NCI-H2029 (cell line): ENCODE results near the gene CNR2.
"Not testable (repeated sequence)": the region's sequence is repeated elsewhere in the genome, so short reads cannot be mapped to it uniquely, and the experiment has no call there.

Experiments
- DNase-seq: peaks from one replicate; lab custom pipeline; 2025; lab: John Stamatoyannopoulos, UW

The CNR2 gene

DNA sequence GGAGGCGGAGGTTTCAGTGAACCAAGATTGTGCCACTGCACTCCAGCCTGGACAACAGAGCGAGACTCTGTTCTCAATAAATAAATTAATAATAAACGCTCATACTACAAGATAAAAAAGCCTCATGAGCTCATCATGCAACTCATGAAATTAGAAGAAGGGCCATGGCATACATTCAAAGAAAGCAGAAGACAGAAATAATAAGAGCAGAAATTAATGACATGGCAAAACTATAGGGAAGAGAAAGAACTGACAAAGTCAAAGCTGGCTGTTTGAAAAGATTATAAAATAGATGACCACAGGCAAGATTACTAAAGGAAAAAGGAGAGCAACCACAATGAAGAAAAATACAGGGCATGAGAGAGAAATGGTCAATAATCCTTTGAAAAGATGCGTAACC, 30.4 kb downstream of the CNR2 start:
- no peak for DNase-seq

DNA sequence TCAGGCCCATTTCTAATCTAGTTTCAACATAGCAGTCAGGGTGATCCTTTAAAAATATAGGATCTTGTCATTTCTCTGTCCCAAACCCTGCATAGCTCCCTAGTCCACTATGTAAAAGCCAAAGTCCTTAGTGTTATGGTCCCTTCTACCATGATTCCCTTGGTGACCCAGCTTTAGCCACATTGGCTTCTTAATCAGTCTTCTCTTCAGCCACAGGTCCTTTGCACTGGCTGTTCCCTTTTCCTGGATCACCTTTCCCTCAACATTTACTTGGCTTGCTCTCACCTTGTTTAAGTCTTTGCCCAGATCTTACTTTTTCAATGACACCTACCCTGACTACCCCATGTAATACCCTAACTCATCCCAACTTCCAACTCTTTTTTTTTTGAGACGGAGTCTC, 33.4 kb downstream of the CNR2 start:
- no peak for DNase-seq

DNA sequence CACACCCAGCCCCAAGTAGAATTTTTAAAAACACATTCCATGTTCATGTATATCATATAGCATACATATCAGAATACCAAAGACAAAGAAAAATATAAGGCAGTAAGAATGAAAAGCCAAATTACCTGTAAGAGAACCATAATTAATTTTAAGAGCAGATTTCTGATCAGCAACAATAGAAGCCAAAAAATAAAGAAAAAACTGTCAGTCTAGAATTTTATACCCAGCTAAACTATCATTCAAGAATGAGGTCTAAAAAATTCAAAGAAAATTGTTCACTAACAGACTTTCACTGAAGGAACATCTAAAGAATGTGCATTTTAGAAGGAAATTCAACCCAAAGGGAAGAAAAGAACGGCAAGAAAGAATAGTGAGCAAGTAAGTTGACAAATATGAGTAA, 34.5 kb downstream of the CNR2 start:
- DNase-seq: no peak

DNA sequence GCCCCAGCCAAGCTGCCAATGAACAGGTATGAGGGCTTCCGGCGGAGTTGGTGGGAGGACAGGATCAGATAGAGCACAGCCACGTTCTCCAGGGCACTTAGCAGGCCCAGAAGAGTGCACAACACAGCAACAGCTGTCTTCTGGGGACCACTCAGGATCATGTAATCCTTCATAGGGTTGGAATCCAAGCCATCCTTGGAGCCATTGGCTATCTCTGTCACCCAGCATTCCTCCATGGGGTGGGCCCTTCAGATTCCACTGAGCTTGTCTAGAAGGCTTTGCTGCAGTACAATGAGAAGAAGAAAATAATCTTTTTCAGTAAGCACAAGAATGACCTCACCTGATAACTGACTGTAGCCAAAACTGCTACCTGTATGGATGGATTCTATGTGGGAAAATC, 37.8 kb downstream of the CNR2 start:
- no peak for DNase-seq

DNA sequence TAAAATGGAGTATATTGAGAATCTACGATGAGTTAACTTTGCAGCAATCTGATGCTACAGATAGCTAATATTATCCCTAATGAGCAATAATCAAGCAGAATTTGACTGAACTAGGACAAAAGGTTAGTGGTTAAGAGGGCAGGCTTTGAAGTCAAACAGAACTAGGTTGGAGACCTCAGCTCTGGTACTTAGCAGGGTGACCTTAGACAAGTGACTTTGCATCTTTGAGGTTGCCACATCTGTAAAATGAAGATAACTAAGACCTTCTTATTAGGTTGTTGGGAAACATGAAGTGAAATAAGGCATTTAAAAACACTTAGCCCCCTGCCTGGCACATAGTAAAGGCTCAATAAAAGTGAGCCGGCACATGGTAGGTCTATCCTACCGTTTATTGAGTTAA, 40.7 kb downstream of the CNR2 start:
- no peak for DNase-seq

DNA sequence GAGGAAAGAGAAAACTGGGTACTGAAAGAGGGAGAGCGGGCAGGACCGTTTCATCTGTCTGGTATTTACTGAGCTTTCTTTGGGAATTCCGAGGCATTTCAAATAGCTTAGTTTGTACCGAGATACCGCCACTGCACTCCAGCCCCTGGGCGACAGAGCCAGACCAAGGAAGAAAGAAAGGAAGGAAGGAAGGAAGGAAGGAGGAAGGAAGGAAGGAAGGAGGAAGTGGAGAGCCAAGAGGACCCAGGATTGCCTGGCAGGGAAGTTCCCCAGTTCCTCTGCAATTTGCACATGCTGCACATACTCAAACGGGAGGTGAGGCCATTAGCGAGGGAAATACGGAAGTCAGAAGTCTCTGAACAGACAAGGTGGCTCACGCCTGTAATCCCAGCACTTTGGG, 44.1 kb downstream of the CNR2 start:
- no peak for DNase-seq

DNA sequence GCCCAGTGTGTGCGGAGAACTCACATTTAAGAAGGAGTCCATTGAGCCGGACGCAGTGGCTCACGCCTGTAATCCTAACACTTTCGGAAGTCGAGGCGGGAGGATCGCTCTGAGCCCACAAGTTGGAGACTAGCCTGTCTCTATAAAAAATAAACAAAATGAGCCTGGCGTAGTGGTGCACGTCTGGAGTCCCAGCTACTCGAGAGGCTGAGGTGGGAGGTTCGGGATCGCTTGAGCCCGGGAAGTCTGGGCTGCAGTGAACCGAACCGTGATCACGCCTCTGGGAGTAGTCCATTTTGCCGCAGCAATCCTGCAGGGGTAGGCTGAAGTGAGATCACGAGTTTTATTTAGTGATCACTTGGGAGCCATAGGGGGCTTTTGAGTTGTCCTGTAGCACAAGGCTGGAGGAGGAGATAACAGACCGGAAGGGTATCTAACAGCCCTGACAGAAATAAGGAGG, 44.6 kb downstream of the CNR2 start:
- DNase-seq: no peak

DNA sequence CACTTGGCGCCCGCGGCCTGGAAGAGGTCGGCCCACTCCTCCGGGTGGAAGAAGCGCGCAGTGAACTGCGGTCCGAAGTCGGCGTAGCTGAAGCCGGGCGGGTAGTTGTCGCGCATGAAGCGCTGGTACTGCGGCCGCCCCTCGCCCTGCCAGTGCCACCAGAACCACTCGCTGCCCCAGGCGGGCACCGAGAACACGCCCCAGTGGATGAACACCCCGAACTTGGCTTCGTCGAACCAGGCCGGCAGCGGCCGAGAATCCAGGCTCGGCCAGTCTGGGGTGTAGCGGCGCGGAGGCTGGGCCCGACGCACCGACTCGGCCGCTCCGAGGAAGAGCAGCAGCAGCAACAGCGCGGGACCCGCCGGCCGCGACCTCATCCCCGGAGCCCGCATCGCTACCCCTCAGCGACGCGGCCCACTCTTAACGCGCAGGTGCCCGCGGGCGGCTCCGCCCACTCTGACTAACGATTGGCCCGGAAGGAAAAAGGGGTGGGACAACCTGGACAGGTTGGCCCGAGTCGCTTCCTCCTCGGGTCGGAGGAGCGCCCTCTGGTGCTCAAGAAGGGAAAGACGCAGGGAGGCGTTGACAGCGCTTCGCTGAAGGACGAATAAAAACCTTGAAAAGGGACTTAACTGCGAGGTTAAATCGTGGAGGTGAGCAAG, 45.1 kb downstream of the CNR2 start, which contains the start of gene FUCA1:
FUCA1 (minus strand) TSS at position 396 of the 662 bp plus-strand sequence; CDS start at position 392, 4 bp downstream.
- DNase-seq: peak; percentile 89

DNA sequence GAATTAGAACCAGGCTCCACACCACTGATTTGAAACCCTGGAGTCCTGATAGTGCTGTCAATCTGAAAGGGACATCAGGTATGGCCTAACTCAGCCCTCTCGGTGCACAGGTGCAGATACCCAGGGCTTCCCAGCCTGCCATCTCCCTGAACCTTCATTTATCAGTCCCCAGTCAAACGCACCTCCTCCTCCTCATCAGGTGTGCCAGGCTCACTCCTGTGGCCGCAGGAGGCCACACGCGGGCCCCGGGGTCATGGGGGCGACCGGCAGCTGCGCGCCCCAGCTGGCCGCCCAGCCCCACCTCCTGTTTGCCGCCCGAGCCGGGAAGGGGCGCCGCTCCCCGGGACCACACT, 45.6 kb downstream of the CNR2 start:
- DNase-seq: no peak

DNA sequence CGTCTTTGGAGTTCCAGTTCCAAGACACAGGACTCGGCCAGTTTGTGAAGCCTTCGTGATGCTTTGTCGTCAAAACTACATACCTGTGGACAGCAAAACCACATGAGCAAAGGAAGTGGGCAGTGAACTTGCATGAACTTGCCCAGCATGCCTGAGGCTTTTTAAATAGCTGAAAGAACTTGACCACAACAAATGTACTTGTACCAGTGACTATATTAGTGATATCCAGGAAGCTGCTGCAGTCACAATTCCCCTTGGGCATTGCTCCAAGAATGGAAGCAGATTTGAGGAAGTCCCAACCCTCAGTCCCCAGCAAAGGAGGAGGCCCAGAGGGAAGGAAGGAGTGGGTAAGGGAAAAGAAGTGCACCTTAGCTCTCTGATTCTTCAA, 47.6 kb downstream of the CNR2 start:
- no peak for DNase-seq

DNA sequence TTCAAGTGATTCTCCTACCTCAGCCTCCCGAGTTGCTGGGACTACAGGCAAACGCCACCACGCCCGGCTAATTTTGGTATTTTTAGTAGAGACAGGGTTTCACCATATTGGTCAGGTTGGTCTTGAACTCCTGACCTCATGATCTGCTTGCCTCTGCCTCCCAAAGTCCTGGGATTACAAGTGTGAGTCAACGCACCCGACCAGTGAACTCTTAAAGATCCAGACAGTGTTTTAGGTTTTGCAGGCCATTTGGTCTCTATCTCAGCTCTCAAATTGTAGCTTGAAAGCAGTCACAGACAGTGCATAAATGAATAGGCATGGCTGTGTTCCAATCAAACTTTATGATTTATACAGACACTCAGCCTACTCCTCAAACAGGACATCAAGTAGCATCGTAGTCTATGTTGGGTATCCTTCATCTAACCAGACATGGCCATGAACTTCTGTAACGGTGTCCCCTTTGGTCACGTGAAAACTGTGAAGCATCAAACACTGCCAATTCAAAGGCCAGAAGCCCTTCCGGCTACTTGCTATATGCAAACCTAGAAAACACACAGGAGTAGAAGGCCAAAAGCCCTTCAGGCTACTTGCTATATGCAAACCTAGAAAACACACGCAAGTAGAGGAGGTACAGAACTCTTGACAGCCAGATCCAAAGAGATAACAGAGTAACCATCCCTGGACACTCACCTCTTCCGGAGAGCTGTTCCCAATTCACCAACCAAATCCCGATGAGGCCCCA, 48.2 kb downstream of the CNR2 start:
- DNase-seq: no peak

DNA sequence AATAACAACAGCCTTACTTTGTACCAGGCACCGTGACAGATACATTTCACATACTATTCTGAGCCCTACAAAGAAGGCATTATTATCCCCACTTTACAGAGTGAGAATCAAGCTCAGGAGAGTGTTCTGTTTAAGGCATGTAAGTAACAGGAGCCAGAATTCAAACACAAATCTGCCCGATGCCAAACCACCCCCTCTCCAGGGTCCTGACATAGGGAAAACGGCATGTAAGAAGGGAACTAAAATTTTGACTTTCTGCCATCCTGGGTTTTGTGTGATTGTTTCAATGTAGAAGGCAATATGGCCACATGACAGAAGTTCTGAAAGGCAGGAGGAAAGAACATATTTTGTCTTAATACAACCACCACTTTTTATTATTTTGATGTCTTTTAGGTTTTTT, 50.5 kb downstream of the CNR2 start:
- DNase-seq: no peak

DNA sequence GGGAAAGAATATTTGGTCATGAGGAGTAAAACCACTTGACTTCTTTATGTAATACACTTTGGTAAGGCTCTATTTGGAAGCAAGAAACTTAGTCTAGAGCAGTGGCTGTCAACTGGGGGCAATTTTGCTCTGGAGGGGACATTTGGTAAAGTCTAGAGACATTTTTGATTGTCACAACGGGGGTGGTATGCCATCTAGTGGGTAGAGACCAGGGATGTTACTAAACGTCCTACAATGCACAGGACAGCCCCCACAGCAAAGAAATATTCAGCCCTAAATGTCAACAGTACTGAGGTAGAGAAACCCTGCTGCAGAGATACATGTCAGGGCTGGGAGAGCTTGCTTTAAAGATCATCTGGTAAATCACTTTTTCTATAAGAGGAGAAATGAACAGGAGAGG, 58.6 kb downstream of the CNR2 start:
- DNase-seq: no peak

DNA sequence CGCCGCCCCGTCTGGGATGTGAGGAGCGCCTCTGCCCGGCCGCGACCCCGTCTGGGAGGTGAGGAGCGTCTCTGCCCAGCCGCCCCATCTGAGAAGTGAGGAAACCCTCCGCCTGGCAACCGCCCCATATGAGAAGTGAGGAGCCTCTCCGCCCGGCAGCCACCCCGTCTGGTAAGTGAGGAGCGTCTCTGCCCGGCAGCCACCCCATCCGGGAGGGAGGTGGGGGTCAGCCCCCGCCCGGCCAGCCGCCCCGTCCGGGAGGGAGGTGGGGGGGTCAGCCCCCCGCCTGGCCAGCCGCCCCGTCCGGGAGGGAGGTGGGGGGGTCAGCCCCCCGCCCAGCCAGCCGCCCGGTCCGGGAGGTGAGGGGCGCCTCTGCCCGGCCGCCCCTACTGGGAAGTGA, 60.0 kb downstream of the CNR2 start:
- not testable (repeated sequence) for DNase-seq

DNA sequence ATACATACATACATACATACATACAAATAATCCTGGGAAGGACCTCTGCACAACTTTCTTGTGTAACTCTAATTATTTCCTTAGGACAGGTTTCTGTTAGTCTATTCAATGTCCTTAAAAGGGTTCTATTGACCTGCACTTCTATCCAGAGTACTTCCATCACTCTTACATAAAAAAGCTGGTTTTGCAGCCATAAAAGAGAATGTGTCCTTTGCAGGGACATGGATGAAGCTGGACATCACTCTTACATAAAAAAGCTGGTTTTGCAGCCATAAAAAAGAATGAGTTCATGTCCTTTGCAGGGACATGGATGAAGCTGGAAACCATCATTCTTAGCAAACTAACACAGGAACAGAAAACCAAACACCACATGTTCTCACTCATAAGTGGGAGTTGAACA, 61.8 kb downstream of the CNR2 start:
- not testable (repeated sequence) for DNase-seq

DNA sequence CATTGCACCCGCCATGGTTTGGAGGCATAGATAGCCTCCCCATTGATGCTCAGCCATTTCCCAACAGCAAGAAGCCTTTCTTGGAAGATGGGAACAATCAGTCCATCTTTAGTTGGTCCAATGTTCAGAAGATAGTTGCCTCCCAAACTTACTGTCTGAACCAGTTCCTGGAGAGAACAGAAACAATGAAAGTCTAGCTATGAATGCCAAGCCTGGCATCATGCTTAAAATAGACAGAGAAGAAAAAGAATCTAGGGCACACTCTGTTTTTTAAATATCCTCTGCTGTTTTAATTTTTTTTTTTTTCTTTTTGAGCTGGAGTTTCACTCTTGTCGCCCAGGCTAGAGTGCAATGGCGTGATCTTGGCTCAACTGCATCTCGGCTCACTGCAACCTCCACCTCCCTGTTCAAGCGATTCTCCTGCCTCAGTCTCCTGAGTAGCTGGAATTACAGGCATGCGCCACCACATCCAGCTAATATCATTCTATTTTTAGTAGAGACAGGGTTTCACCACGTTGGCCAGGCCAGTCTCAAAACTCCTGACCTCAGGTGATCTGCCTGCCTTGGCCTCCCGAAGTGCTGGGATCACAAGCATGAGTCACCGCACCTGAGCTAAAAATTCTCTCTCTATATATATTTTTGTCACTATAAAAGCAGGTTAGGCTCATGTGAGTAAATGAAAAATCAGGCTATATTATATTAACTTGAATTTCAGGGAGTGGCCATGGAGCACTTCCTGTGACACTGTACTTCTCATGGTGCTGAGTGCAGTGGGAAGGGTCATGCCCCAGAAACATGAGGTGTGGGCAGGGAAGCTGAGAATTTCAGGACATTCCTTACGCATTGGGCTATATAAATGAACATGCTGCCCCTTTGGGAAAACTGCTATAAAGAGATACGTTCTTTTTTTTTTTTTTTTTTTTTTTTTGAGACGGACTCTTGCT, 64.2 kb downstream of the CNR2 start:
- DNase-seq: no peak

DNA sequence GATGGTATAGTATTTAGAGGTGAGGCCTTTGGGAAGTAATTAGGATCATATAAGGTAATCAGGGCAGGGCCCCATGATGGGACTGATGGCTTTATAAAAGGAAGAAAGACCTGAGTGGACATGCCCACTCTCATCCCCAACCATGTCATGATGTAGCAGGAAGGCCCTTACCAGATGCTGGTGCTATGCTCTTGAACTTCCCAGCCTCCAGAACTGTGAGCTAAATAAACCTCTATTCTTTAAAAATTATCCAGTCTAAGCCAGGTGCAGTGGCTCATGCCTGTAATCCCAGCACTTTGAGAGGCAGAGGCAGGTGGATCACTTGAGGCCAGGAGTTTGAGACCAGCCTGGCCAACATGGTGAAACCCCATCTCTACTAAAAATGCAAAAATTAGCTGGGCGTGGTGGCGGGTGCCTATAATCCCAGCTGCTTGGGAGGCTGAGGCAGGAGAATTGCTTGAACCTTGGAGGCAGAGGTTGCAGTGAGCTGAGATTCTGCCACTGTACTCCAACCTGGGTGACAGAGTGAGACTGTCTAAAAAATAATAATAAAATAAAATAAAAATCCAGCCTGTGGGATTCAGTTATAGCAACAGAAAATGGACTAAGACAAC, 65.6 kb downstream of the CNR2 start:
- DNase-seq: not testable (repeated sequence)

DNA sequence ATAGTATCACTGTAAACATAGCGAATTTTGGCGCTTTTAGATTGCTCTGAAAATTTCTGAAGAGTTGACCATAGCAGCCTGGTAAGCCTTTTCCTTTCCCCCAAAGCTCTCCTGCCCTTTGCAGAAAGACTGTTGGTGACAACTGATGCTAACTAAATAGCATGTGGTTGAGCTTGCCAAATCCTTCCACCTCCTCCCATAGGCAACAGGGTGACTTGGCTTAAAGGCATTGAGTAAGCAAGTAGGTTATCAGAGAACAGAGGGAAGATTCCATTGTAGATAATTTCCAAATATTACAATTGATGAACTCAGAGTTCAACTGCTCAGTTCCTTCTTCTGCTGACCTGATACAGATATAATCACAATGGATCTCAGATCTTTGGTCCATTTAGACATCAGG, 68.0 kb downstream of the CNR2 start:
- no peak for DNase-seq

DNA sequence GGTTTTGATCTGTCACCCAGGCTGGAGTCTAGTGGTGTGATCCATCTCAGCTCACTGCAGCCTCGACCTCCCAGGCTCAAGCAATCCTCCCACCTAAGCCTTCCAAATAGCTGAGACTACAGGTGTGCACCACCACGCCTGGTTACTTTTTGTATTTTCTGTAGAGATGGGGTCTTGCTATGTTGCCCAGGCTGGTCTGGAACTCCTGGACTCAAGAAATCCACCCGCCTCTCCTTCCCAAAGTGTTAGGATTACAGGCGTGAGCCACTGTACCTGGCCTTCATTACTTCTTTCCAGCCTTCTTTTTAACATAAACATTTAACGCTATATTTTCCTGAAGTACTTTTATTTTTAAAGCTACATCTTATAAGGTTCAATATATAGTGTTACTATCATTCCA, 69.5 kb downstream of the CNR2 start:
- no peak for DNase-seq

DNA sequence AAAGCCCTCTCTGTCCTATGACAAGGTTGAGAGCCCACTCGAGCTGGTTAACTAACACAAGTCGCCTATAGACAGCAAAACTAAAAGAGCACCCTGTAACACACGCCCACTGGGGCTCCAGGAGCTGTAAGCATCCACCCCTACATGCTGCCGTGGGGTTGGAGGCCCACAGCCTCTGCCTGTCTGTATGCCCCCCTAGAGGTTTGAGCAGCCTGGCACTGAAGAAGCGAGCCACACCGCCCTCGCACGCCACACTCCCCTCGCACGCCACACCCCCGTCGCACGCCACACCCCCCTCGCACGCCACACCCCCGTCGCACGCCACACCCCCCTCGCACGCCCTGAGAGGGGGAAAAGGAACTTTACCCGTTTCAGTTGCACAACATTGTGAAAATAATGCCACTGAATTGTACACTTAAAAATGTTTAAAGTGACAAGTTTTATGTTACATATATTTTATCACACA, 74.7 kb downstream of the CNR2 start:
- peak; percentile 9 for DNase-seq

DNA sequence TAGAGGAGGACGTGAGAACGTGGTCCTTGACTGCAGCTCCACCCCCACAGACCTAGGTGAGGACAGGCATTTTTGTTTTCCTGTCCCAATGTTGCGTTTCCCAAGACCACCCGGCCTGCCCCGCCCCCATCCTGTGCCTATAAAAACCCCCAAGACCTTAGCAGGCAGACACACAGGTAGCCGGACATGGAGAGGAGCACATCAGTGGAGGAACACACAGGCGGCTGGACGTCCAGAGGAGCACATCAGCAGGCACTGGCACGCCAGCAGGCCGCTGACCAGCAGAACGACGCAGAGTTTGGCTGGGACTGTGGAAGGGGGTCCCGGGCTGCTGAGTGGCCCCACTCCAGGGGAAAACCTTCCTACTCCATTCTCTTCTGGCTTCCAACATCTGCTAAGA, 75.3 kb downstream of the CNR2 start:
- no peak for DNase-seq

DNA sequence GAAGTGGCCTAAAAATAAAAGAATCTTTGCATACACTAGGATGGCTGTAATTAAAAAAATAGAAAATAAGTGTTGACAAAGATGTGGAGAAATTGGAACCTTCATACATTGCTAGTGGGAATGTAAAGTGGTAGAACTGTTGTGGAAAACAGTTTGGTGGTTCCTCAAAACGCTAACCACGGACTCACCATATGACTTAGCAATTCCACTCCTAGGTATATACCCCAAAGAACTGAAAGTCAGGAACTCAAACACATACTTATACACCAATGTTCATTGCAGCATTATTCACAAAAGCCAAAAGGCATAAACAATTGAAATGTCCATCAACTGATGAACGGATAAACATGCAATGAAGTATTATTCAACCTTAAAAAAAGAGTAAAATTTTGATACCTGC, 77.1 kb downstream of the CNR2 start:
- DNase-seq: no peak
